Esophagus mucosa (tissue), 1 donor: ENCODE results near the gene MRM3. TPM values are rescaled to one million over a fixed set of nuclear protein-coding genes. Genes with fewer than 3 reads are reported as not detected.
"Not testable (repeated sequence)": the region's sequence is repeated elsewhere in the genome, so short reads cannot be mapped to it uniquely, and the experiment has no call there.

ENCODE experiments used
- ATAC-seq: fragments of 200-7000 bp; cut with Tn5 transposase; one replicate; pipeline ENCODE4 v1.9.1; 2020
- total RNA-seq: library from RNA; stranded (reverse); gene quantifications from one replicate; pipeline ENCODE4 v1.2.4, GENCODE V29; 2023
- donor health status: DM: yes; HTN: yes; CAD: no.

The MRM3 gene
- total RNA-seq, 1 donor from 2014 or later, result 12.6 TPM

DNA sequence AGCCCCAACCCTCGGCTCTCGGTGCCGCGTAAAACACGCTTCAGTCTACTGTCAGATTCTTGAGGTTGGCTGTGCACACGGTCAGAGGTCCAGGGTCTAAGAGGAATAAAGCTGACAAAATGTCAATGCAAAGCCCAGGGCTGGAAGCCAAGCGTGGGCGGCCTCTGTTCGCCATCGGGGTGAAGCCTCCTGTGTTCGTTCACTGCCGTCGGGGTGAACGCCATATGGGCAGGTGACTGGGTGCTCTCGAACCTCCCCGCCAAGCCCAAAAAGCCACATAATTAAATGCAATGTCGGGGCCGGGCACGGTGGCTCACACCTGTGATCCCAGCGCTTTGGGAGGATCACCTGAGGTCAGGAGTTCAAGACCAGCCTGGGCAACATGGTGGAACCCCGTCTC is 44.6 kb downstream of the MRM3 start:
- ATAC-seq, result no peak

DNA sequence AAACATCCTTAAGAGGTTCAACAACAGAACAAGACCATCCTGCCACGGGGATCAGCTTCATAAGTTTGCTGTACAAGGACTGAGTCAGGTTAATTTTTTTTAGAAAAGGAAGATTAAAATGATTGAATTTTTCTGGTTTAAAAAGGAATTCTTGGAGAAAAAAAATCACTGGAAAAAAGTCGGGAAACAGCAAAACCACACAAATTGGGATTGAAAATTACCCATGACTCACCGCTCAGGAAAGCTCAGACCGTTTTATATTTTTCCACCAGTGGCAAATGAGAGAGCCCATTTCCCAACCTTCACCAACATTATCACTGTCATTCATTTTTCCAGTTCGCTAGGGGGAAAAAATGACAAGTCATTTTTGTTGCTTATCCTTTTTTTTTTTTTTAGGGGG is 46.6 kb downstream of the MRM3 start:
- ATAC-seq, result no peak

GRCh38 chr17:829614-830013 is 47.5 kb downstream of the MRM3 start:
- ATAC-seq, result not testable (repeated sequence)

DNA sequence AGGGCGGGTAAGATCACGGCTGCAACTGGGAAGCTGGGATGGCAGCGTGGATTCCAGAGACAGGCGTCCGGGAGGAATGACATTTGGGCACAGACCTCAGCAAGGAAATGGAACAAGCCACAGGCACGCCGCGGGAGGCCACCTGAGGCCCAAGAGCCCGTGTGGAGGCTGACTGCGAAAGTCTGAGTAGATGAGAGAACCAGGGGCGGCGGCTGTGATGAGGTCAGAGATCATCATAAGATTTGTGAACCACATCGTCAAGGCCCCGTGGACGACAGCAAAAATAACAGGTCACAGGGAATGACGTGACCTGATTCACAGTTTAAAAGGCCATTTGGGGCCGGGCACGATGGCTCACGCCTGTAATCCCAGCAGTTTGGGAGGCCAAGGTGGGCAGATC is 48.2 kb downstream of the MRM3 start:
- ATAC-seq, result no peak

GRCh38 chr17:830950-831349 is 48.8 kb downstream of the MRM3 start:
- no peak for ATAC-seq

GRCh38 chr17:834136-834535 is 52.0 kb downstream of the MRM3 start:
- ATAC-seq, result no peak

GRCh38 chr17:835263-835662 is 53.1 kb downstream of the MRM3 start:
- no peak for ATAC-seq

DNA sequence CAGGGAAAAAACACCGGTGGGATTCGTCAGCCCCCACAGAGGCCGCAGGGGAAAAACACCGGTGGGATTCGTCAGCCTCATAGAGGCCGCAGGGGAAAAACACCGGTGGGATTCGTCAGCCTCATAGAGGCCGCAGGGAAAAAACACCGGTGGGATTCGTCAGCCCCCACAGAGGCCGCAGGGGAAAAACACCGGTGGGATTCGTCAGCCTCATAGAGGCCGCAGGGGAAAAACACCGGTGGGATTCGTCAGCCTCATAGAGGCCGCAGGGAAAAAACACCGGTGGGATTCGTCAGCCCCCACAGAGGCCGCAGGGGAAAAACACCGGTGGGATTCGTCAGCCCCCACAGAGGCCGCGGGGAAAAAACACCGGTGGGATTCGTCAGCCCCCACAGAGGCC is 53.6 kb downstream of the MRM3 start:
- ATAC-seq, result not testable (repeated sequence)

DNA sequence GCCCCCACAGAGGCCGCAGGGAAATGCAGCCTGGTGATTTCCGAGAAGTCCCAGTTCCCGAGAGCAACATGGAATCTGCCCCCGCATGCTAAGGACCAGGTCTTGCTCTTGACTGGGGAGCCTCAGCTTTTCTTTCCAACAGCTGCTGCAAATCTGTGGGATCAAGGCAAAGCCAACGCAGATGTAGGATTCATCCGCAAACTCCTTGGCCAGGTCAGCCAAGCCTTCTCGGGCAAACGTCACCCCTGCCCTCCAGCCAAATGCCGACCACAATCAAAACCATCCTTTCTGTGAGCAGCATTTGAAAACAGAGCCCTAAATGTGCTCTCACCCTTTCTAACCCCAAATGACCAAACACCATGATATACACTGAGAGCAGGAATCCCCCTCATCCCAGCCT is 54.0 kb downstream of the MRM3 start:
- no peak for ATAC-seq

- ATAC-seq, result no peak
Observed at GRCh38 chr17:838486-838885, 56.3 kb downstream of the MRM3 start.

GRCh38 chr17:841313-841712 is 59.2 kb downstream of the MRM3 start:
- peak; percentile 35 for ATAC-seq

Other genes starting within 250 kb of the MRM3 start
- gene VPS53, start 67.5 kb upstream of the MRM3 start, total RNA-seq, result 58.3 TPM
- gene TLCD3A, start 49.8 kb upstream of the MRM3 start, total RNA-seq, result 29.6 TPM
- 20.1 TPM for gene GEMIN4, start 30.1 kb upstream of the MRM3 start, total RNA-seq
- gene GLOD4, start 73 bp upstream of the MRM3 start, total RNA-seq, result 48.8 TPM
- 30.8 TPM for gene NXN, start 197.4 kb downstream of the MRM3 start, total RNA-seq
- 9.4 TPM for gene TIMM22, start 214.8 kb downstream of the MRM3 start, total RNA-seq